ENCODE measurements around the gene HDAC9.
A peak's percentile ranks its signal among the peaks of the same experiment; 100 is the strongest.

The HDAC9 gene

GRCh38 chr7:18558910-18559309, 63.4 kb downstream of the HDAC9 start:
- DNase-seq, result no peak

GRCh38 chr7:18559756-18560155, 64.2 kb downstream of the HDAC9 start:
- peak; percentile 29 for DNase-seq

- DNase-seq, result no peak
Measured at GRCh38 chr7:18564779-18565178, 69.2 kb downstream of the HDAC9 start.

- no peak for DNase-seq
Measured at GRCh38 chr7:18565337-18565736, 69.8 kb downstream of the HDAC9 start.

GRCh38 chr7:18566205-18566604, 70.7 kb downstream of the HDAC9 start:
- no peak for DNase-seq

- DNase-seq, result peak; percentile 51
Measured at GRCh38 chr7:18566829-18567228, 71.3 kb downstream of the HDAC9 start.

- no peak for DNase-seq
Measured at GRCh38 chr7:18570441-18570840, 74.9 kb downstream of the HDAC9 start.

- DNase-seq, result peak; percentile 51
Measured at GRCh38 chr7:18570890-18571478, 75.4 kb downstream of the HDAC9 start.

GRCh38 chr7:18572154-18572553, 76.6 kb downstream of the HDAC9 start:
- no peak for DNase-seq

GRCh38 chr7:18572885-18573284, 77.3 kb downstream of the HDAC9 start:
- no peak for DNase-seq

GRCh38 chr7:18573410-18574234, 78.1 kb downstream of the HDAC9 start:
- no peak for DNase-seq

GRCh38 chr7:18574235-18574540, 78.6 kb downstream of the HDAC9 start:
- DNase-seq, result no peak

- DNase-seq, result no peak
Measured at GRCh38 chr7:18574676-18575075, 79.1 kb downstream of the HDAC9 start.

GRCh38 chr7:18575622-18576572, 80.3 kb downstream of the HDAC9 start:
- peak; percentile 23 for DNase-seq

GRCh38 chr7:18577096-18577771, 81.7 kb downstream of the HDAC9 start:
- no peak for DNase-seq

GRCh38 chr7:18579698-18580097, 84.1 kb downstream of the HDAC9 start:
- no peak for DNase-seq

- no peak for DNase-seq
Measured at GRCh38 chr7:18580950-18581349, 85.4 kb downstream of the HDAC9 start.

- DNase-seq, result peak; percentile 86
Measured at GRCh38 chr7:18583305-18583704, 87.8 kb downstream of the HDAC9 start.

GRCh38 chr7:18590241-18590640, 94.7 kb downstream of the HDAC9 start:
- no peak for DNase-seq

GRCh38 chr7:18590744-18591340, 95.3 kb downstream of the HDAC9 start:
- peak; percentile 19 for DNase-seq

- no peak for DNase-seq
Measured at GRCh38 chr7:18593602-18594279, 98.2 kb downstream of the HDAC9 start.

GRCh38 chr7:18597754-18598153, 102.2 kb downstream of the HDAC9 start:
- no peak for DNase-seq
